CD4-positive, alpha-beta memory T cell (primary cell): ENCODE results near the gene LPO. TPM values are rescaled to one million over a fixed set of nuclear protein-coding genes. Genes with fewer than 3 reads are reported as not detected.

Experiments
- CTCF ChIA-PET: fragments of 350-600 bp; sonication (Branson Sonifier 250); formaldehyde crosslinking; loops from one replicate; lab custom pipeline; 2021; ENCODE audit warnings: inconsistent platforms; ENCODE audit not compliant: partially characterized antibody; lab: Charles Lee
- POLR2A ChIA-PET: fragments of 350-600 bp; sonication (Branson Sonifier 250); formaldehyde crosslinking; loops from one replicate; lab custom pipeline; 2021; ENCODE audit not compliant: partially characterized antibody; lab: Charles Lee
- DNase-seq, 5 donors: peaks; one replicate each; pipeline versions ENCODE4 v3.0.0 to v3.0.0-alpha.2; 2020 to 2022; ENCODE audit warnings: mixed read lengths in 1 of 5
- H3K27ac ChIP-seq: one replicate; pipeline ENCODE4 v1.7.0; 2013; ENCODE audit warnings: low read depth, low read length
- H3K27me3 ChIP-seq: 2 replicates; pipeline ENCODE4 v1.7.0; 2013; ENCODE audit warnings: mild to moderate bottlenecking, low read length, moderate library complexity; ENCODE audit not compliant: insufficient read depth
- H3K36me3 ChIP-seq: 2 replicates; pipeline ENCODE4 v1.7.0; 2013; ENCODE audit warnings: mild to moderate bottlenecking, low read length, moderate library complexity; ENCODE audit not compliant: insufficient read depth
- H3K4me1 ChIP-seq: 2 replicates; pipeline ENCODE4 v1.7.0; 2013; ENCODE audit warnings: mild to moderate bottlenecking, low read length, moderate library complexity; ENCODE audit not compliant: insufficient read depth
- H3K4me3 ChIP-seq, 2 donors: one replicate each; pipeline ENCODE4 v1.7.0; 2013; ENCODE audit warnings: low read length in 2 of 2, mild to moderate bottlenecking in 1 of 2
- H3K9me3 ChIP-seq, 2 donors: one replicate each; pipeline ENCODE4 v1.7.0; 2013; ENCODE audit warnings: low read length in 2 of 2, control low read depth in 1 of 2; ENCODE audit not compliant: control insufficient read depth in 1 of 2
- H3K27ac Mint-ChIP-seq, 7 donors: one replicate each; pipeline ENCODE4 v1.8.0; 2020 to 2021; ENCODE audit warnings: mixed read lengths in 7 of 7, mild to moderate bottlenecking in 6 of 7, inconsistent platforms in 3 of 7, moderate library complexity in 3 of 7
- H3K27me3 Mint-ChIP-seq, 2 donors: one replicate each; pipeline ENCODE4 v1.8.0; 2020 to 2021; ENCODE audit warnings: mixed read lengths in 2 of 2
- H3K36me3 Mint-ChIP-seq, 2 donors: one replicate each; pipeline ENCODE4 v1.8.0; 2020 to 2021; ENCODE audit warnings: mixed read lengths in 2 of 2, inconsistent platforms in 1 of 2, mild to moderate bottlenecking in 1 of 2
- H3K4me1 Mint-ChIP-seq, 4 donors: one replicate each; pipeline ENCODE4 v1.8.0; 2020 to 2021; ENCODE audit warnings: mixed read lengths in 4 of 4, mild to moderate bottlenecking in 1 of 4
- H3K4me3 Mint-ChIP-seq, 8 donors: one replicate each; pipeline ENCODE4 v1.8.0; 2020 to 2021; ENCODE audit warnings: mixed read lengths in 8 of 8, mild to moderate bottlenecking in 7 of 8, moderate library complexity in 6 of 8, inconsistent platforms in 3 of 8
- H3K9me3 Mint-ChIP-seq, 8 donors: one replicate each; pipeline ENCODE4 v1.8.0; 2020 to 2021; ENCODE audit warnings: mixed read lengths in 8 of 8, mild to moderate bottlenecking in 5 of 8, inconsistent platforms in 3 of 8, moderate library complexity in 1 of 8
- intact Hi-C: fragments of 100-400 bp; cut with micrococcal nuclease; formaldehyde crosslinking; loops from one replicate; pipeline ENCODE4 v1.15.1; 2023
- polyA plus RNA-seq, 2 donors: library from polyadenylated mRNA; unstranded; fragments of 300-500 nt; fragmentation: Illumina TruSeq; gene quantifications; one replicate each; pipeline ENCODE4 v1.2.3, GENCODE V29; 2021
- total RNA-seq, 2 experiments: library from RNA; stranded (reverse); gene quantifications; one replicate each; pipeline ENCODE4 v1.2.3, GENCODE V29; 2021

LPO gene
- total and polyA plus RNA-seq, 4 experiments from 2014 or later: not detected

GRCh38 chr17:58282442-58282841 is 44.1 kb downstream of the LPO start:
- H3K27me3 Mint-ChIP-seq: peaks cover 6 to 27% of the 10 kb centered on the region in 2 donors

GRCh38 chr17:58283674-58284612 is 45.6 kb downstream of the LPO start:
- H3K36me3 Mint-ChIP-seq: no peaks in the 10 kb centered on the region
- H3K27me3 ChIP-seq: no peaks in the 10 kb centered on the region
- H3K4me1 Mint-ChIP-seq: peaks cover 0 to 4% (median 2%) of the 10 kb centered on the region in 4 donors
- CTCF ChIA-PET: no interaction called here
- no peak overlapping the region for H3K4me3 Mint-ChIP-seq
- no peaks in the 10 kb centered on the region for H3K9me3 Mint-ChIP-seq
- no peaks in the 10 kb centered on the region for H3K36me3 ChIP-seq
- peaks cover 11 to 35% of the 10 kb centered on the region in 2 donors for H3K27me3 Mint-ChIP-seq
- H3K4me1 ChIP-seq: no peaks in the 10 kb centered on the region
- DNase-seq: no peak
- POLR2A ChIA-PET: no interaction called here
- H3K9me3 ChIP-seq: no peaks in the 10 kb centered on the region
- intact Hi-C loops: no loop called here
- no peak overlapping the region for H3K4me3 ChIP-seq
- peak overlapping the region in 2 of 7 donors; percentile 5 to 66 for H3K27ac Mint-ChIP-seq
- H3K27ac ChIP-seq: no peak overlapping the region

More at GRCh38 chr17:58282442-58282841, 44.1 kb downstream of the LPO start:
- H3K4me3 ChIP-seq: no peak overlapping the region
- no peaks in the 10 kb centered on the region for H3K9me3 Mint-ChIP-seq
- no peaks in the 10 kb centered on the region for H3K4me1 ChIP-seq
- H3K27me3 ChIP-seq: no peaks in the 10 kb centered on the region
- peaks cover 0 to 4% (median 2%) of the 10 kb centered on the region in 4 donors for H3K4me1 Mint-ChIP-seq
- H3K36me3 Mint-ChIP-seq: no peaks in the 10 kb centered on the region
- no peak overlapping the region for H3K27ac ChIP-seq
- no peaks in the 10 kb centered on the region for H3K9me3 ChIP-seq
- H3K36me3 ChIP-seq: no peaks in the 10 kb centered on the region
- CTCF ChIA-PET: no interaction called here
- POLR2A ChIA-PET: no interaction called here
- no peak overlapping the region for H3K27ac Mint-ChIP-seq
- intact Hi-C loops: no loop called here
- H3K4me3 Mint-ChIP-seq: no peak overlapping the region
- DNase-seq: no peak

- Mint-ChIP-seq H3K9me3 (no peaks in the 10 kb centered on the region), H3K4me1 (peaks cover 0 to 1% (median 0%) of the 10 kb centered on the region in 4 donors), H3K36me3 (no peaks in the 10 kb centered on the region), H3K27ac (no peak overlapping the region), H3K27me3 (peaks cover 9 to 31% of the 10 kb centered on the region in 2 donors), H3K4me3 (no peak overlapping the region)
- Histone ChIP-seq H3K9me3 (no peaks in the 10 kb centered on the region), H3K4me3 (no peak overlapping the region), H3K27me3 (no peaks in the 10 kb centered on the region), H3K4me1 (no peaks in the 10 kb centered on the region), H3K27ac (no peak overlapping the region), H3K36me3 (no peaks in the 10 kb centered on the region)
- CTCF ChIA-PET: interaction anchor here (1.6 kb wide), 1 partner anchor 35 kb away, joined by 4 read pairs; no protein-coding TSS in a partner anchor
- intact Hi-C loops: no loop called here
- POLR2A ChIA-PET: no interaction called here
- no peak for DNase-seq
Measured at GRCh38 chr17:58284613-58285421, 46.4 kb downstream of the LPO start.

GRCh38 chr17:58285422-58285810 is 47.0 kb downstream of the LPO start:
- no peak overlapping the region for H3K27ac Mint-ChIP-seq
- DNase-seq: no peak
- Histone ChIP-seq H3K9me3 (no peaks in the 10 kb centered on the region), H3K27me3 (no peaks in the 10 kb centered on the region), H3K36me3 (no peaks in the 10 kb centered on the region), H3K4me1 (no peaks in the 10 kb centered on the region), H3K4me3 (no peak overlapping the region), H3K27ac (no peak overlapping the region)
- CTCF ChIA-PET: interaction anchor here (1.6 kb wide), 1 partner anchor 36 kb away, joined by 4 read pairs; no protein-coding TSS in a partner anchor
- POLR2A ChIA-PET: no interaction called here
- no peaks in the 10 kb centered on the region for H3K36me3 Mint-ChIP-seq
- no peak overlapping the region for H3K4me3 Mint-ChIP-seq
- intact Hi-C loops: no loop called here
- peaks cover 9 to 31% of the 10 kb centered on the region in 2 donors for H3K27me3 Mint-ChIP-seq
- H3K9me3 Mint-ChIP-seq: no peaks in the 10 kb centered on the region
- H3K4me1 Mint-ChIP-seq: no peaks in the 10 kb centered on the region

GRCh38 chr17:58289869-58290268 is 51.5 kb downstream of the LPO start:
- intact Hi-C loops: no loop called here
- no peaks in the 10 kb centered on the region for H3K36me3 Mint-ChIP-seq
- no peak overlapping the region for H3K4me3 Mint-ChIP-seq
- POLR2A ChIA-PET: no interaction called here
- DNase-seq: no peak
- H3K9me3 ChIP-seq: no peaks in the 10 kb centered on the region
- no peaks in the 10 kb centered on the region for H3K27me3 ChIP-seq
- H3K27ac ChIP-seq: no peak overlapping the region
- CTCF ChIA-PET: no interaction called here
- no peak overlapping the region for H3K27ac Mint-ChIP-seq
- no peak overlapping the region for H3K4me3 ChIP-seq
- no peaks in the 10 kb centered on the region for H3K4me1 ChIP-seq
- H3K36me3 ChIP-seq: no peaks in the 10 kb centered on the region
- H3K27me3 Mint-ChIP-seq: peaks cover 12 to 29% of the 10 kb centered on the region in 2 donors
- no peaks in the 10 kb centered on the region for H3K4me1 Mint-ChIP-seq
- peaks cover 0 to 17% (median 5%) of the 10 kb centered on the region in 8 donors for H3K9me3 Mint-ChIP-seq

- H3K4me1 Mint-ChIP-seq: no peaks in the 10 kb centered on the region
- intact Hi-C loops: no loop called here
- peaks cover 10 to 27% of the 10 kb centered on the region in 2 donors for H3K27me3 Mint-ChIP-seq
- H3K4me3 ChIP-seq: no peak overlapping the region
- H3K27ac Mint-ChIP-seq: no peak overlapping the region
- H3K4me3 Mint-ChIP-seq: no peak overlapping the region
- H3K27me3 ChIP-seq: no peaks in the 10 kb centered on the region
- no peaks in the 10 kb centered on the region for H3K4me1 ChIP-seq
- DNase-seq: no peak
- H3K27ac ChIP-seq: no peak overlapping the region
- H3K9me3 ChIP-seq: no peaks in the 10 kb centered on the region
- ChIA-PET CTCF (no interaction called here), POLR2A (no interaction called here)
- H3K36me3 Mint-ChIP-seq: no peaks in the 10 kb centered on the region
- H3K36me3 ChIP-seq: no peaks in the 10 kb centered on the region
- peaks cover 0 to 17% (median 5%) of the 10 kb centered on the region in 8 donors for H3K9me3 Mint-ChIP-seq
Measured at GRCh38 chr17:58291246-58291645, 52.9 kb downstream of the LPO start.

GRCh38 chr17:58294034-58294433 is 55.6 kb downstream of the LPO start:
- peaks cover 0 to 17% (median 5%) of the 10 kb centered on the region in 8 donors for H3K9me3 Mint-ChIP-seq
- no peak overlapping the region for H3K27ac ChIP-seq
- no peaks in the 10 kb centered on the region for H3K9me3 ChIP-seq
- no peak for DNase-seq
- H3K36me3 ChIP-seq: no peaks in the 10 kb centered on the region
- H3K4me1 Mint-ChIP-seq: no peaks in the 10 kb centered on the region
- no peak overlapping the region for H3K27ac Mint-ChIP-seq
- H3K4me3 Mint-ChIP-seq: no peak overlapping the region
- H3K27me3 Mint-ChIP-seq: peaks cover 3 to 14% of the 10 kb centered on the region in 2 donors
- no peaks in the 10 kb centered on the region for H3K4me1 ChIP-seq
- POLR2A ChIA-PET: no interaction called here
- no peaks in the 10 kb centered on the region for H3K36me3 Mint-ChIP-seq
- no peak overlapping the region for H3K4me3 ChIP-seq
- no peaks in the 10 kb centered on the region for H3K27me3 ChIP-seq
- intact Hi-C loops: no loop called here
- CTCF ChIA-PET: interaction anchor here (0.7 kb wide), 1 partner anchor 11 kb away, joined by 4 read pairs; no protein-coding TSS in a partner anchor
